SKM-1 (cell line): ENCODE results near the gene GIPC3.
"Not testable (repeated sequence)": the region's sequence is repeated elsewhere in the genome, so short reads cannot be mapped to it uniquely, and the experiment has no call there.

Source experiments
- DNase-seq: peaks from one replicate; lab custom pipeline; 2025; ENCODE audit not compliant: unreplicated experiment; lab: John Stamatoyannopoulos, UW

Gene GIPC3

DNA sequence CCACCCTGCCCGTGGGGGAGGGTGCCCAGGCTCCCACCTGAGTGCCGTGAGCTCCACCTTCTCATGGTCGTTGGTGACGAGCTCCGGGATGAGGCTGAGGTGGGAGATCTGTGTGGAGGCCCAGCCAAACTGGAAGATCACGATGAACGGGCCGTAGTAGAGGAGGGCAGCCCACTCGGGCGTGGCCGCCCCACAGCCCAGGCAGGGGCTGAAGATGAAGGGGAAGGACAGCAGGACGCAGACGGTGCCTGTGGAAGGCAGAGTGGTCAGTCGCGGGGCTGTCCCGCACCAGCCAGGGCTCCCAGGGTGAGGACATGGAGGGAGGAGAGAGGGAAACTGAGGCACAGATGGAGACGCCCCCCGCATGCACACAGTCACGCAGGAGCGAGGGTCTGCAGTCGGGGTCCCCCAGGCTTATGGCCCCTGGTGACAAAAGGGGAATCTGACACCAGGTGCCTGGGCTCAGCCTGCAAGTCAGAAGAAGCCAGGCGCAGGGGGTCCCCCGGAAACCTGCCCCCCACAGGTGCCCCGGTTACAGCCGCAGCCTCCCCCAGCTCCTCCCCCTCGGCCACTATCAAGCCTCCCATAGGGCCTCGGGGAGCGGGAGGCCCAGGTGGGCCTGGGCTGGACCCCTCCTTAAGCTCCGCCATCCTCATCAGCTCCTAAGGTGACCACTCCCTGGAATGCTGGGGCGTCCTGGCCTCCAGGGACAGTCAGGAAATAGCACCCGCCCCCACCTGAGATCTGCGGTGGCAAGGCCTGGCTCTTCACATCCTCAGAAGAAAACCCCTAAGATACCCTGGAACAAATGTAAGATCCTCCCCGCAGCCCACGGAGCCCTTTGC, 34.1 kb upstream of the GIPC3 start:
- no peak for DNase-seq

DNA sequence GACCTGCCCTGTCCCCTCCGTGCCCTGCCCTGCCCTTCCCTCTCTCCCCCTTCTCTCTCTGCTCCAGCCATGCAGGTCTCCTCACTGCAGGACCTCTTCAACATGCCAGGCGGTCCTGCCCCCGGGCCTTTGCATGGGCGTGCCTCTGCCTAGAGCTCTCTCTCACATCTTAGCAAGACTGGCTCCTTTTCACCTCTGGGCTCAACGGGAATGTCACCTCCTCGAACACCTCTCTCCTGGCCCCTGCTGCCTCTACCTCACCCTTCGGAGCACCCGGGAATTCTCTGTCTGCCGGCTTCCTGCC, 33.5 kb upstream of the GIPC3 start:
- no peak for DNase-seq

DNA sequence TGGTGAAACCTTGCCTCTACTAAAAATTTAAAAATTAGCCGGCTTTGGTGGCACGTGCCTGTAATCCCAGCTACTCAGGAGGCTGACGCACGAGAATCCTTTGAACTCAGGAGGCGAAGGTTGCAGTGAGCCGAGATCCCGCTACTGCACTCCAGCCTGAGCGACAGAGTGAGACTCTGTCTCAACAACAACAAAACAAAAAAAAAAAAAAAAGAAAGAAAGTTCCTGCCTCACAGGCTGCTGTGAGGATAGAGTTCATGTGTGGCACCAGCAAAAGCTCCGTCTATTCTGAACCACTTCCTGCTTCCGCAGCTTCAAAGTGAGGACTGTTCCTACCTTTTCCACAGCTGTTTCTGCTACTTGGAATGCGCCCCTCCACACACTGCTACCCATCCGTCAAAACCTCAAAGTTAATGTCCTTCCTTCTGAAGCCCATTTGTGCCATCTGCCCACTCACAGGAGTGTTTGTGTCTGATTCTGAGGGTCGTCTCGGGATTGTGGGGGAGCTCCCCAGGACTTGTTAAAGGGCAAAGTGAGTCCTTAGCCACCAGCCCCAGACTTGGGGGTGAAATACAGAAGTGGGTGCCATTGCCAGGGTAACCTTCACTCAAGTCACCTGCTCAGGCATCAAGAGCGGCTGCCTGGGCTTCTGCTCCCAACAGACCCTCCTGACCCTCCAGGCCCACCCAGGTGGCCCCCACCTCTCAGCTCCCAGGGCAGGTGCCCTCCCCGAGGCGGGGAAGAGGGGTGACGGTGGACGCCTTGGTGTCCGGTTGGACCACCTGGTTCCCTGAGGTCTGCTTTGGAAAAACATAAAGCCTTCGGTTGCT, 30.8 kb upstream of the GIPC3 start:
- no peak for DNase-seq

DNA sequence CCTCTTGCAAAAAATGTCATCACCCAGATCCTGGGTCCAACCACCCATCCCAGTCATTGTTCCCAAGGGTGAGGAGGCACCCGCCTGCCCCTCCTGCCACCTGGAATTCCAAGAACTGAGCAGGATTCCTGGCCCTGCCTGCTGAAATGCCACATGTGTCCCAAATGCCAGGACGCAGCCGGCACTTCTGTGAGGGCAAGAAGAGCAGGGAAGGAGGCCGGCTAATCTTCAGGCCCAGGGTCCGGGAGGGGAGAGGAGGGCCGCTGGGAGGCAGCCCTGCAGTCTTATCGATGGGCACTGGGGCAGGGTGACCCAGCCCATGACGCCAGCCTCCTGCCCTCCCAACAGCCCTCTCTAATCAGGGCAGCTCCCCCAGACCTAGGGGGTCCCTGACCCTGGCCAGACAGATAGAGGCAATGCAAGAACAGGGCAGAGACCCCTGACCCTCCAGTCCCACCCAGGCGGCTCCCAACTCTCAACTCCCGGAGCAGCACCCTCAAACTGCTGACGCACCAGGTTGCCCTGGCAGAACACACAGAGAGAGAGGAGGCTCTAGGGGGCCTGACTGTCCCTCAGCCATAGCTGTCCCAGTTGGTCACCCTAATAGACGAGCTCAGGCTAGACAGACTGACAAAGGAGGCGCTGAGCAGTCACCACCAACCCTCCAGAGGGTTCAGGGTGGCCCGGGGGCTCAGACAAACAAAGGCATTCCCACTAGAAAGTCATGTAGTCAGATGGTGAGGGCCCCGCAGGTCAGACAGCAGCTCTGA, 29.4 kb upstream of the GIPC3 start:
- DNase-seq: no peak

DNA sequence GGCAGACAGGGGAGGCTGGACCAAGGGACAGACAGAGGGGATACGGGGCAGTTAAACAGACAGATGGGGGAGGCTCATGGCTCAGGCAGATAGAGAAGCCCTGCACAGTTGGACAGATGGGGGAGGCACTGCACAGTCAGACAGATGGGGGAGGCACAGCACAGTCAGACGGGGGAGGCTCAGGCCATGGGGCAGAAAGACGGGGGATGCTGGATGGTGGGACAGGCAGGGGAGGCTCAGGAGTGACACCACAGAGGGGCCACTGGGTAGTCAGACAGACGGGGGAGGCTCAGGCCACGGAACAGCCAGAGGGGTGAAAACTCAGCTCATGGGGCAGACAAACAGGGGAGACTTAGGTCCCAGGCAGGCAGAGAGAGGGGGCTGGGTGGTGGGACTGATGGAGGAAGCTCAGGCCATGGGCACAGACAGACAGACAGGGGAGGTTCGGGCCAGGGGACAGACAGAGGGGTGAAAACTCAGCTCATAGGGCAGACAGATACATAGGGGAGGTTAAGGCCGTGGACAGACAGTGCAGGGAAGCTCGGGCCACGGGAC, 28.8 kb upstream of the GIPC3 start:
- no peak for DNase-seq

DNA sequence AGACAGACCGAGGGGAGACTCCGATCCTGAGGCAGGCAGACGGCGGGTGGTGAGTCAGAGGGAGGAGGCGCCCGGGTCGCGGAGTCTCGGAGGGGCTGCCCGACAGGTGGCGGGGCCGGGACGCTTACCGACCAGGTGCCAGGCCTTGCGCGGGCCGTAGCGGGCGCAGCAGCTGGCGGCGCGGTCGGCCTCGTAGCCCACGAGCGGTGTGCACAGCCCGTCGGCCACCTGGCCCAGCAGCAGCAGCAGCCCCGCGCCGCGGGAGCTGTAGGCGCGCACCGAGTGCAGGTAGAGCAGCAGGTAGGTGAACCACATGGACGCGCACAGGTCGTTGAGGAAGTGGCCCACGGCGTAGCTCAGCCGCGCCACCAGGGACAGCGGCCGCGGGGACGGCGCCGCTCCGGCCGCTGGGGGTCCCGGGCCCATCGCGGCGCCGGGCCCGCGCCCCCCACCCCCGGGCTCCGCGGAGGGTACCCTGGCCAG, 28.3 kb upstream of the GIPC3 start:
- DNase-seq: no peak

DNA sequence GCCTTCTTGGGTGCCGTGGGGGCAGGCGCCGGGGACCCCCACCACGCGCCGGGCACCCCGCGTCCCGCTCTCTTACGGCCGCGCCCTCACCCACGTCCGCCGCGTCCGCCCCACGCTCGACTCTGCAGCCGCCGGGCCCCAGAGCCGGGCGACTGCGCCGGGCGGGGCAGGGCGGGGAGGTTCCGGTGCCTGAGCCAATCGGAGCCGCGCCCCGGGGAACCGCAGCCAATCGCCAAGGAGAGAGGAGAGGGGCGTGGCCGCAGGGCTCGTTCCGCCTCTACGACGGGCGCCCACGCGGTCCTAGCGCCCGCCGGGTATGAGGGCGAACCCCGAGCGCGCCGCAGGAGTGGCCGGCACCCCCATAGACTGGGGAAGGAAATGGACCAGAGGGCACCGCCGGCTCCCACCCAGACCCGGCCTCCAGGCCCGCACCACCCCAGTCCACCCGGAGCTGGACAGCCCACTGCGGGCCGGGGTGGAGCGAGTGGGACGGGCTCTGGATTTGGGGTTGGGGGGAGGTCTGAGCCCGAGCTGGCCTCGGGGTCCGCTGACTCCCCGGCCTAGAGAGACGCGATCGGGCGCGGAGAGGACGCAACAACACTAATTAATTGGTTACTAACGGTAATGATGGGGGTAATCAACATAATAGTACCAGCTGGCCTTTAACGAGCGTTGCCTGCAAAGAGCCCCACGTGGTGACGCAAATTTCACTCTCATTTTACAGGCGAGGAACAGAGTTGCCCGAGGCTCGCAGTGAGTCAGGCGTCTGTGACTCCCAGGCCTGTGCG, 27.6 kb upstream of the GIPC3 start, which contains the start of gene MFSD12:
TSS of gene MFSD12 (minus strand) at position 126 of the 788 bp plus-strand sequence. CDS start 183 bp downstream, outside the sequence.
- DNase-seq: peak; percentile 83

DNA sequence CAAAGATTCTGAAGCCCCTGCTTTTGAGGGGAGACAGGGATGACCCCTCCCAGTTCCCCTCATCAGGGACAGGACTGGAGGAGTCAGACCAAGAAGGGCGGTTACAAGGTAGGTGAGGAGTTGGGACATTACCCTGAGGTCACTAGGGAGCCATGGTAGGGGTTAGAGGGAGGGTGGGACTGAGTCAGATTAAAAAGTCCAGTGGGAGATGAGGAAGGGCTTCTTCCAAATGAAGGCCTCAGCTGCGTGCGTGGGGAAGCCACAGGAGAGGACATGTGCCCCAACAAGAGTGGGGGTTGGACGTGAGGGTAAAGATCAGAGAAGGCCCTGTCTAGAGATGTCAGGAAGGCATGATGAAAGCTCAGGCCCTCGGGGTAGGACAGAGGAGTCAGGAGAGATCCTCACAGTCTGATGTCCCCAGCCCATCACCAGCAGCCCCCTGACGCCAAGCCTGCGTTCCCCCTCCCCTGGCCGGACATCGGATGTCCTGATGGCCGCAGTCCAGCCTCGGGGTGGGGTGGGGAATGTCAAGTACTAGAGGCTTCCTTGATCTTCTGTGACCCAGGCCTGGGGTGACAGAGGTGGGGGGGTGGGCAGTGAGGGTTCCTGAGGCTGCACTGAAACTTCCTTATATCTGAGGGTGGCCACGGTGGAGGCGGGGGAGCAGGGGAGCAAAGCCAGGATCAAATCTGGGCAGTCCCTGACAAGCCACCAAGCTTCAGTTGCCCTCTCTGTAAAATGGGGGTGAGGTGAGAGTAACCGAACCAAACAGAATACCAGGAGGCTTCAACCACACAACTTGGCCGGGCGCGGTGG, 21.4 kb upstream of the GIPC3 start:
- no peak for DNase-seq

DNA sequence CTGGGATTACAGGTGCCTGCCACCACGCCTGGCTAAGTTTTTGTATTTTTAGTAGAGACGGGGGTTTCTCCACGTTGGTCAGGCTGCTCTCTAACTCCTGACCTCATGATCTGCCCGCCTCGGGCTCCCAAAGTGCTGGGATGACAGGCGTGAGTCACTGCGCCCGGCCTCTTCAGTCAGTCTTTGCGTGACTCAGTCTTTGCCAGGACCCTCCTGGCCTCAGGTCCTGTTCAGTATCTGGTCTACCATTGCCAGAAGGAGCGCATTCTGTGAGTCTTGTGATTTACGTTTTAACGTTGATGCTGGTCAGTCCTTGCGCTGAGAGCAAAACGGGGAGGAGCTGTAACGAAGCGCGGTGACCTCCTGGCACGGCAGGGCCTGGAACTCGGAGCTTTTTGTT, 20.1 kb upstream of the GIPC3 start:
- DNase-seq: no peak

DNA sequence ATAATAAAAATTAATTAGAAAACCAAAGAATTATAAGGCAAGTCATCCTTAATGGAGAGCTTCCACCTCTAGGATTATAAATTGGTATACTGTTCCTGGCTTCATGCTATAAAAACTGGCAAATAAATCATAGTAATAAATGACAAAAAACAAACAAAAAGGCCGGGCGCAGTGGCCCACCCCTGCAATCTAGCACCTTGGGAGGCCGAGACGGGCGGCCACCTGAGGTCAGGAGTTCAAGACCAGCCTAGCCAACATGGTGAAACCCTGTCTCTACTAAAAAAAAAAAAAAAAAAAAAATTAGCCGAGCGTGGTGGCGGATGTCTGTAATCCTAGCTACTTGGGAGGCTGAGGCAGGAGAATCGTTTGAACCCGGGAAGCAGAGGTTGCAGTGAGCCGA, 15.2 kb upstream of the GIPC3 start:
- not testable (repeated sequence) for DNase-seq

DNA sequence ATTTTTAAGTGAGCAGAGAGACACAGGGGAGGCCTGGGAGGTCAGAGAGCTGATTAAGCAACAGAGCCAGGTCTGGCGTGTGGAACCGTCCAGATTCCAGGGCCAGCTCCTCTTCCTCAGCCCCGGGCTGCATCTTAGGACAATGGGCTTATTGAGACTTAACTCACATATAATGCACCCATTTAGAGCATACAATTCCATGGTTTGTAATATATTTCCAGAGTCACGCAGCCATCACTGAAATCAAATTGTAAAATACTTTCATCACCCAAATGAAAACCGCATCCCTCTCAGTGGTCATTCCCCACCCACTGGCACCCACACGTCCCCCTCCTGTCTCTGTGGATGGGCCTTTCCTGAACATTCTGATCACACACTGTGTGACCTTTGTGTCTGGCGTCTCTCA, 14.7 kb upstream of the GIPC3 start:
- no peak for DNase-seq

DNA sequence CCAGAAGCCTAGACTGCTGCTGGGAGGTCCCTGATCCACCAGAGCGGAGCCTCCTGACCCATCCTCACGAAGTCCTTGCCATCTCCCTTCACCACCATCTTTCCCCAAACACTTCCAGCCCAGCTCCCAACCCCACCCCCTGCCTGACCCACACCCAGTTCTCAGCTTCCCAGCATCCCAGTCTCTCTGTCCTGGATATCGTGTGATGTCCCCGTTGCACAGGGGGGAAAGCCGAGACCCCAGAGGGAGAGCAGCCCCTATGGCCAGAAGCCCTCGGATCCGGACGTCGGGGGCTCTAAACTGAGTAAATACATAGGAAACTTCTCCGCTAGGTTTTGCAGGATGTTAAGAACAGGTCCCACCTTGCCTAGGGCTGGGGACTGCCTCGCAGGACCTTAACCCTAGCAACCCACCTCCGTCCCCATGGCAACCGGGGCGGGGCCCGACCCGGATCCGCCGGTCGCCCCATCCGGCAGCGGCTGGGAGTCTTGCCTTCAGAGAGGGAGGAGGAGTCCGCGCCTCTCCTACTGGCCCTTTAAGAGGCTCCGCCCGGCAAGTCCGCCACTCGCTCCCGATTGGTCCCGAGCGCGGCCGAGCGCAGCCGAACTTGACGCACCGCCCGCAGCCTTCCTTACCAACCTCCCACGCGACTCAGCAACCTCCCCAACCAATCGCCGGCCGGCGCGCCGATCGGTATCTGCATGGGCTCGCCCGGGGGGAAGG, 13.0 kb upstream of the GIPC3 start:
- DNase-seq: peak; percentile 99

DNA sequence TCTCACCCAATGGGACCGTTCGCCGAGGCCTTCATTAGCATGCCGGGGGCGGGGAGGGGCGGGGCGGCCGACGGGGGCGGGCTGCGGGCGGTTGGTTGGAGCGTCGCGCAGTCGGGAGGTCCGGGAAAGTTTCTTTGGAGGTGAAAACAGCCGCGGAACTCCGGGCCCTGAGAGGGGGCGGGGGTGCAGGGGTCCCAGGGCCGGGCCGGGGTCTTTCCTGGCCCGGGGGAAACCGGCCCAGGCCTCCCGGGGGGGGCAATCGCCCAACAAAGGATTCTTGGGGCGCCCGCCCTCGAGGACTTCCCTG, 12.5 kb upstream of the GIPC3 start, which contains the start of gene HMG20B:
TSS of gene HMG20B (plus strand) at position 90 of the 307 bp plus-strand sequence. CDS start 366 bp downstream, outside the sequence.
- DNase-seq: no peak

DNA sequence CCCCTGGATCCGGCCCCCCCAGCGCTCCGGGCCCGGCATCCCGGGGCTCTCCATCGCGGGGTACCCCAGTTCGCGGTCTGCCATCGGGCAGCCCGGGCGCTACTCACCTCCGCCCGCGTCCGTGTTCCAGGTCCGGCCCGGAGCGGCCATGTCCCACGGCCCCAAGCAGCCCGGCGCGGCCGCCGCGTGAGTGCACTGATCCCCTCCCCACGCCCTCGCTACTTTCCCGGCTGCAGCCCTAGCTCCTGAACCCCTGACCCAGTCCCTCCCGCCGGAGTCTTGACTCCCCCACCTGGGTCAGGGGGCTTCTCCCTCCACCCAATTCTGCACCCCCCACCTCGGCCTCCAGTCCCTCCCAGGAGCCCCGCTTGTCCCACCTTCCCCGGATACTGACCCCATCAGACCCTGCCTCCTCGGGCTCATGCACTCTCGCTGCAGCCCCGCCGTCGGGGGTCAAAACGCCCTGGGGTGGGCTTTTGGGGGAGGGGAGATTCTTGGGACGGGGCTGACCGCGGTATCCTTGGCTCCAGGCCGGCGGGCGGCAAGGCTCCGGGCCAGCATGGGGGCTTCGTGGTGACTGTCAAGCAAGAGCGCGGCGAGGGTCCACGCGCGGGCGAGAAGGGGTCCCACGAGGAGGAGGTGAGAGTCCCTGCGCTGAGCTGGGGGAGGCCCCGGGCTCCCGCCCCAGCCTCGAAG, 12.0 kb upstream of the GIPC3 start:
- no peak for DNase-seq

DNA sequence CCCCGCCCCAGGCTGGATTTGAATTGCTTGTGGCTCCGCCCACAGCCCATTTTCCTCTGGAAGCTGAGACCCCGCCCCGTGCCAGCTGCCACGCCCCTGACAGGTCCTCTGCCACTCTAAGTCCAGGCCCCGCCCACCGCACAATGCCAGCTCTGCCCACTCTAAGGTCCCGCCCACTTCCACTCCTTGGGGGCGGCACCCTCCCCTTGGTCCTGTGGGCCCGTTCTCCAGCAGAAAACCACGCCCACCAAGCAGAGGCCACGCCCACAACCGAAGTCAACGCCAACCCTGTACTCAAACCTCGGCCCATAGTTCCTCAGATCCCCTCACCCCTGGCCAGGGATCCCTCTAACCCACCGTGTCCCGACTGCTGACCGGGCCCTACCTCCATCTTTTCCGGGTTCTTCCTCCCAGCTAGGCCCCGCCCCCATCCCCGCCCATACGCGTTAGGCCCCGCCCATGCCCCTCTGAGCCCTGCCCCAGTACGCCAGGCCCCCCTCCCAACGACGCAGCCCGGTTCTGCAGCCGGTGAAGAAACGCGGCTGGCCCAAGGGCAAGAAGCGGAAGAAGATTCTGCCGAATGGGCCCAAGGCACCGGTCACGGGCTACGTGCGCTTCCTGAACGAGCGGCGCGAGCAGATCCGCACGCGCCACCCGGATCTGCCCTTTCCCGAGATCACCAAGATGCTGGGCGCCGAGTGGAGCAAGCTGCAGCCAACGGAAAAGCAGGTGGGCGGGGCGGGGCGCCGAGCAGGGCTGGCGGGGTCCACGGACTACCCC, 11.2 kb upstream of the GIPC3 start:
- peak; percentile 96 for DNase-seq

DNA sequence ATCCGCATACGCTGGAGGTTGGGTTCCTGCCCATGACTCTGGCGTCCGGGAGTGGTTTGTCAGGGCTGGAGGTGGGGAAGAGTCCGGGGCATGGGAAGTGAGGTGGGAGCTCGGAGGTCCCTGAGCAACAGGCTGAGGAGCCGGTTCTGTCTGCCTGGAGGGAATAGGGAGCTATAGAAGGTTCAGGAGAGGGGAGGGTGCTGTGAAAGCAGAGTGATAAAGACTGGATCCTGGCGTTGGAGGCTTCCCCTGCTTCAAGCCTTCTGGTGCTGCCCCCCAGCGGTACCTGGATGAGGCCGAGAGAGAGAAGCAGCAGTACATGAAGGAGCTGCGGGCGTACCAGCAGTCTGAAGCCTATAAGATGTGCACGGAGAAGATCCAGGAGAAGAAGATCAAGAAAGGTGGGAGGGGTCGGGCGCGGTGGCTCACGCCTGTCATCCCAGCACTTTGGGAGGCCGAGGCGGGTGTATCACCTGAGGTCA, 10.0 kb upstream of the GIPC3 start:
- peak; percentile 31 for DNase-seq

DNA sequence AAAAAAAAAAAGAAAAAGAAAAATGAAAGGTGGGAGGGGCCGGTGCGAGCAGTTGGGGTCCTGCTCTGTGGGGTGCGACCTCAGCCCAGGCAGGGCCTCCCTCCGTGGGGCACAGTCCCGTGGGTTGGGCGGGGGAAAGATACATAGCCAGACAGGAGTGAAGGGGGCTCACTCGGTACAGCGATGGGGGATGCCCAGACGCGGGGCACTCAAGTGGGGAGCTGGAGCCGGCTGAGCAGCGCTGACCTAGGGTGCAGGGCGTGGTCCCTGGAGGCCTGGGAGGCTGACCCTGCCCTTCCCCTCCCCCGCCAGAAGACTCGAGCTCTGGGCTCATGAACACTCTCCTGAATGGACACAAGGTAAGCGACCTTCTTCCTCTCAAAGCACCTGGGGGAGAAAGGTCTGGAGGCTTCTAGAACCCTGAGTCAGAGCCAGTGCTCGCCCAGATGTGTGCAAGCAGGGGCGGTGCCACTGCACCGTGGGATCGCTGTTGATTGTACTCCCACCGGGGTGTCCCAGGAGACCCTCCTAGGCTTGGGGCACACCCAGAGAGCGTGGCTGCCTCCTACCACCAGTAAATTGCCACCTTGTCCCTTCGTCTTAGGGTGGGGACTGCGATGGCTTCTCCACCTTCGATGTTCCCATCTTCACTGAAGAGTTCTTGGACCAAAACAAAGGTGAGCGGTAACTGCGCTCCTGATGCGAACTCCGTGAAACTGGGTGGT, 9.2 kb upstream of the GIPC3 start:
- no peak for DNase-seq
